Left lung (tissue), 10 donors: ENCODE data around the gene RFTN1. TPM values are rescaled to one million over a fixed set of nuclear protein-coding genes. Genes with fewer than 3 reads are reported as not detected.
A peak's percentile ranks its signal among the peaks of the same experiment; 100 is the strongest.

Source experiments
- ATAC-seq: fragments of 200-7000 bp; cut with Tn5 transposase; one replicate; pipeline ENCODE4 v1.9.1; 2020; ENCODE audit warnings: moderate library complexity
- DNase-seq, 4 donors: peaks; one replicate each; pipeline ENCODE4 v3.0.0-alpha.2; 2013 to 2020
- H3K27ac ChIP-seq, 2 donors: fragments of 200-600 bp; sonication (generic) in 1 of 2; one replicate each; pipeline versions ENCODE4 v1.5.0 to v1.8.0; 2020 to 2021
- H3K27me3 ChIP-seq, 2 donors: fragments of 200-600 bp; sonication (generic) in 1 of 2; one replicate each; pipeline versions ENCODE4 v1.5.0 to v1.8.0; 2020 to 2021
- H3K36me3 ChIP-seq, 2 donors: fragments of 200-600 bp; sonication (generic) in 1 of 2; one replicate each; pipeline versions ENCODE4 v1.5.0 to v1.8.0; 2020 to 2021
- H3K4me1 ChIP-seq, 2 donors: fragments of 200-600 bp; one replicate each; pipeline ENCODE4 v1.8.0; 2021
- H3K4me3 ChIP-seq, 2 donors: fragments of 200-600 bp; sonication (generic) in 1 of 2; one replicate each; pipeline versions ENCODE4 v1.5.0 to v1.8.0; 2020 to 2021; ENCODE audit warnings: mild to moderate bottlenecking in 1 of 2
- H3K9me3 ChIP-seq, 2 donors: fragments of 200-600 bp; sonication (generic) in 1 of 2; one replicate each; pipeline versions ENCODE4 v1.5.0 to v1.8.0; 2020 to 2021
- CTCF ChIP-seq, 2 donors: fragments of 200-600 bp; sonication (generic) in 1 of 2; IDR thresholded peaks; one replicate each; pipeline versions ENCODE4 v1.5.0 to v1.8.0; 2021; ENCODE audit warnings: antibody characterized with exemption in 2 of 2
- intact Hi-C, 2 donors: fragments of 100-400 bp; cut with DNase I; formaldehyde crosslinking; loops; one replicate each; pipeline versions ENCODE4 v1.11.2 to v1.14.2; 2022
- polyA plus RNA-seq, 6 donors: library from polyadenylated mRNA; unstranded; fragments of 120-200 nt; gene quantifications; one replicate each; pipeline ENCODE4 v1.2.1, GENCODE V29; 2013; ENCODE audit not compliant: insufficient read length in 6 of 6
- total RNA-seq, 2 donors: library from RNA; stranded (reverse); fragmentation: NEBNext Ultra II Directional; extraction: Animal tissue kit (Norgen Biotek cat#: 25700); gene quantifications; one replicate each; pipeline ENCODE4 v1.2.1, GENCODE V29; 2021
- donor health status: DM: no; HTN: yes; CAD: no.
- donor health status: DM: no; HTN: no; CAD: no.

Gene RFTN1
- total and polyA plus RNA-seq, 8 donors = 47.2 to 85.1 (median 67.6) TPM

- ATAC-seq (peak; percentile 78), DNase-seq (no peak)
- Histone ChIP-seq H3K36me3 (peaks cover 0 to 42% of the 10 kb centered on the region in 2 donors), H3K4me1 (peaks cover 0 to 10% of the 10 kb centered on the region in 2 donors), H3K9me3 (no peaks in the 10 kb centered on the region), H3K27me3 (no peaks in the 10 kb centered on the region), H3K27ac (no peak overlapping the region), H3K4me3 (no peak overlapping the region)
- intact Hi-C loops = no loop called here
- TF ChIP-seq CTCF (IDR thresholded peaks at IDR 0.05) = no peak
Observed at GRCh38 chr3:16309558-16309957, 203.9 kb downstream of the RFTN1 start.

- Histone ChIP-seq H3K4me1 (peaks cover 0 to 10% of the 10 kb centered on the region in 2 donors), H3K9me3 (no peaks in the 10 kb centered on the region), H3K27ac (no peak overlapping the region), H3K27me3 (no peaks in the 10 kb centered on the region), H3K36me3 (peaks cover 0 to 39% of the 10 kb centered on the region in 2 donors), H3K4me3 (no peak overlapping the region)
- intact Hi-C loops = no loop called here
- TF ChIP-seq CTCF (IDR thresholded peaks at IDR 0.05) = no peak
- no peak for DNase-seq
- no peak for ATAC-seq
Observed at GRCh38 chr3:16308727-16309126, 204.8 kb downstream of the RFTN1 start.

GRCh38 chr3:16307832-16308531 is 205.5 kb downstream of the RFTN1 start:
- peaks cover 0 to 10% of the 10 kb centered on the region in 2 donors for H3K4me1 ChIP-seq
- peaks cover 0 to 31% of the 10 kb centered on the region in 2 donors for H3K36me3 ChIP-seq
- TF ChIP-seq CTCF (IDR thresholded peaks at IDR 0.05) = no peak
- no peak for DNase-seq
- H3K4me3 ChIP-seq = no peak overlapping the region
- intact Hi-C loops = no loop called here
- no peak overlapping the region for H3K27ac ChIP-seq
- no peaks in the 10 kb centered on the region for H3K27me3 ChIP-seq
- H3K9me3 ChIP-seq = no peaks in the 10 kb centered on the region
- no peak for ATAC-seq

- DNase-seq (no peak), ATAC-seq (no peak)
- Histone ChIP-seq H3K36me3 (peaks cover 0 to 30% of the 10 kb centered on the region in 2 donors), H3K9me3 (no peaks in the 10 kb centered on the region), H3K4me3 (no peak overlapping the region), H3K27me3 (no peaks in the 10 kb centered on the region), H3K27ac (no peak overlapping the region), H3K4me1 (peaks cover 0 to 7% of the 10 kb centered on the region in 2 donors)
- intact Hi-C loops = no loop called here
- TF ChIP-seq CTCF (IDR thresholded peaks at IDR 0.05) = no peak
Observed at GRCh38 chr3:16305111-16305541, 208.4 kb downstream of the RFTN1 start.

- H3K9me3 ChIP-seq = no peaks in the 10 kb centered on the region
- H3K27ac ChIP-seq = peak overlapping the region in 1 of 2 donors; percentile 8
- TF ChIP-seq CTCF (IDR thresholded peaks at IDR 0.05) = no peak
- no peaks in the 10 kb centered on the region for H3K27me3 ChIP-seq
- peaks cover 0 to 30% of the 10 kb centered on the region in 2 donors for H3K36me3 ChIP-seq
- intact Hi-C loops = no loop called here
- H3K4me3 ChIP-seq = no peak overlapping the region
- ATAC-seq (no peak), DNase-seq (no peak)
- H3K4me1 ChIP-seq = peaks cover 0 to 7% of the 10 kb centered on the region in 2 donors
Observed at GRCh38 chr3:16304061-16305010, 209.2 kb downstream of the RFTN1 start.
